Superior temporal gyrus (tissue), 1 donor: ENCODE data around the gene KIF6.
"Not testable (repeated sequence)": the region's sequence is repeated elsewhere in the genome, so short reads cannot be mapped to it uniquely, and the experiment has no call there.

Experiments used
- DNase-seq: peaks from one replicate; pipeline ENCODE4 v3.0.0-alpha.2; 2016; ENCODE audit errors: extremely low spot score

KIF6 gene

GRCh38 chr6:39553860-39554802 lies 171.1 kb downstream of the KIF6 start:
- no peak for DNase-seq

- DNase-seq = no peak
Measured at GRCh38 chr6:39553029-39553428, 172.2 kb downstream of the KIF6 start.

GRCh38 chr6:39550191-39550590 lies 175.0 kb downstream of the KIF6 start:
- DNase-seq = no peak

- no peak for DNase-seq
Measured at GRCh38 chr6:39546731-39547130, 178.5 kb downstream of the KIF6 start.

GRCh38 chr6:39543950-39544349 lies 181.3 kb downstream of the KIF6 start:
- no peak for DNase-seq

GRCh38 chr6:39543095-39543494 lies 182.1 kb downstream of the KIF6 start:
- DNase-seq = no peak

GRCh38 chr6:39540454-39540853 lies 184.8 kb downstream of the KIF6 start:
- no peak for DNase-seq

- DNase-seq = no peak
Measured at GRCh38 chr6:39530201-39530759, 194.9 kb downstream of the KIF6 start.

GRCh38 chr6:39527792-39528564 lies 197.2 kb downstream of the KIF6 start:
- no peak for DNase-seq

- DNase-seq = peak; percentile 5
Measured at GRCh38 chr6:39524007-39524406, 201.2 kb downstream of the KIF6 start.

- no peak for DNase-seq
Measured at GRCh38 chr6:39521958-39522357, 203.2 kb downstream of the KIF6 start.

GRCh38 chr6:39520916-39521315 lies 204.3 kb downstream of the KIF6 start:
- peak; percentile 10 for DNase-seq

GRCh38 chr6:39520411-39520810 lies 204.8 kb downstream of the KIF6 start:
- DNase-seq = no peak

- no peak for DNase-seq
Measured at GRCh38 chr6:39518221-39518620, 207.0 kb downstream of the KIF6 start.

GRCh38 chr6:39517756-39518155 lies 207.5 kb downstream of the KIF6 start:
- no peak for DNase-seq

GRCh38 chr6:39516471-39516870 lies 208.7 kb downstream of the KIF6 start:
- no peak for DNase-seq

GRCh38 chr6:39515471-39515870 lies 209.7 kb downstream of the KIF6 start:
- no peak for DNase-seq

GRCh38 chr6:39515006-39515405 lies 210.2 kb downstream of the KIF6 start:
- DNase-seq = no peak

GRCh38 chr6:39509831-39510230 lies 215.4 kb downstream of the KIF6 start:
- DNase-seq = not testable (repeated sequence)

- DNase-seq = no peak
Measured at GRCh38 chr6:39508515-39508914, 216.7 kb downstream of the KIF6 start.

GRCh38 chr6:39507331-39507998 lies 217.7 kb downstream of the KIF6 start:
- DNase-seq = no peak
